GM19035 (cell line): ENCODE measurements around the gene EMC9.

ENCODE experiments used
- ATAC-seq: cut with Tn5 transposase; IDR thresholded peaks from one replicate; pipeline ENCODE4 v1.9.1; 2021; ENCODE audit not compliant: unreplicated experiment

The EMC9 gene, protein sequence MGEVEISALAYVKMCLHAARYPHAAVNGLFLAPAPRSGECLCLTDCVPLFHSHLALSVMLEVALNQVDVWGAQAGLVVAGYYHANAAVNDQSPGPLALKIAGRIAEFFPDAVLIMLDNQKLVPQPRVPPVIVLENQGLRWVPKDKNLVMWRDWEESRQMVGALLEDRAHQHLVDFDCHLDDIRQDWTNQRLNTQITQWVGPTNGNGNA

DNA sequence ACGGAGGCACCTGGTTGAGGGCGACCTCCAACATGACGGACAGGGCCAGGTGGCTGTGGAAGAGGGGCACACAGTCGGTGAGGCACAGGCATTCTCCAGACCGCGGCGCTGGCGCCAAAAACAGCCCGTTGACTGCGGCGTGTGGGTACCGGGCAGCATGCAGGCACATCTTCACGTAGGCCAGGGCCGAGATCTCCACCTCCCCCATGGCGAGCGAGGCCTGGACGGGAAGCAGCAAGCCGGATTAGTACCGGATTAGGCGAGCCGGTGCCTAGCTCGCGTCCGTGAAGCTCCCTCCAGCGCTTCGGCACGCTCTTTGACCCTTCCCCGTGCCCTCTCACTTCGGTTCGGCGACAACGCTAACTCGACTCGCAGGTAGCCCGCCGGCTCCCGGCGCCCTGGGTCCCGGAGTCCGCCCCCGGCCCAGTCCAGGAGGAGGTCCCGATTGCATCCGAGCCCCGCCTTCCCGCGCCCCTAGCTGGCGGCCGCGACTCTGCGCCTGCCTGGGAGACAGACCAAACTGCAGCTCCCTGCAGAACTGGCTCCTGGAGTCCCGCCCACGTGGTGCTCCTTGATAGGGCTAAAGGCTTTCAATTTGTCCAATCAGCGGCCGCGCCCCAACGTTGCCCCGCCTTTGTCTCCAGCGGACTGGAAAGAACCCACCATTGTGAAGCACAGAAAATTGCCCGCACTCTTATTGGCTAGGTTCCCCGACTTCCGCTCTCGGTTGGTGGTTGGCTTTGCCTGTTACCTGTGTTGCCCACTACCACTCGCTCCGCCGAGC, at the start of gene EMC9:
EMC9 (minus strand) TSS at position 495 of the 784 bp plus-strand sequence; CDS start at position 208, 287 bp downstream.
- ATAC-seq: peak; percentile 83

DNA sequence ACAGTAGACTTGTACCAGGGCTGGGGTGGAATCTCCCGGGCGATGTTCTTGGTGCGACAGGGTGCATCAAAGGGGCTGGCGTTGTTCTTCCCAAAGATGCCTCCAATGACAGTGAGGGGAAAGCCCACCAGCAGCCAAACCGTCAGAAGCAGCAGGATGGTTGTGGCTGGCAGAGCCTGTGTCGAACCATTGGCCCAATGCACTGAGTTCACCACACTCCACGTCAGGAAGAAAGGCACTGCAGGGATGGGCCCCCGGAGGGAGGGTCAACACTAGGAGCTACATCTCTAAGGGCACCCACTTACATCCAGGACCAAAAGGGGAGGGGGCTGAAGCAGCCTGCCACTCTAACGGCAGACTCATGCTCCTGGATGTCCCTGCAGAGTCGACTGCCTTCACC, 49.0 kb upstream of the EMC9 start:
- ATAC-seq: no peak

DNA sequence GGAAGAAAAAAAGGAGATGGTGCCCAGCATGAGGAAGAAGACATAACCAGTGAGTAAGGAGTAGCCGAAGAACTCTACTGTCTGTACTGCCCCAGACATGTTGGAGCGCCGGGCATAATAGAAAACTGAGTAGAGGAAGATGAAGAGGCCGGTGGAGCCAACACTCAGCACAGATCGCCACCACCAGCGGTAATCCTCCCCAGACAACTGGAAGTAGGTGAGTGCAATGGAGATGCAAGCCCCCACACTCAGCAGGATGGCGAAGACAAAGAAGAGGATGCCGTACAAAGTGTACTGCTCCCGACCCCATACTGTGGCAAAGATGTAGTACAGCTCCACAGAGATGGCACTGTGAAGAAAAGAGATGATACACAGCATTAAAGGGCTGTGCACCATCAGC, 48.1 kb upstream of the EMC9 start:
- no peak for ATAC-seq

DNA sequence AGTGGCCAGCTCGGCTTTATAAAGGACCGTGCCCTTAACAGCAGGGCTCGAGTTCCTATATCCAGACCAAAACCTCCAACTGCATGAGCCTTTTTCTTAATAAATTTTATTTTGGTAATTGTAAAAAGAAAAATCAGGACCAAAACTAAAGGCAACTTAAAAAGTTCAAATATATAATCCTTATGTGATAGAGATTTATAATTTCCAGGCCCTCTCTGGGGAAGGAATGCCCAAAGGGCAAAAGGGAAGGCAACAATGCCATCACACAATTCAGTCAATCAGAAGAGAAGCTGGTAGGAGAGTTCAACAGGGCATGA, 47.6 kb upstream of the EMC9 start:
- no peak for ATAC-seq

DNA sequence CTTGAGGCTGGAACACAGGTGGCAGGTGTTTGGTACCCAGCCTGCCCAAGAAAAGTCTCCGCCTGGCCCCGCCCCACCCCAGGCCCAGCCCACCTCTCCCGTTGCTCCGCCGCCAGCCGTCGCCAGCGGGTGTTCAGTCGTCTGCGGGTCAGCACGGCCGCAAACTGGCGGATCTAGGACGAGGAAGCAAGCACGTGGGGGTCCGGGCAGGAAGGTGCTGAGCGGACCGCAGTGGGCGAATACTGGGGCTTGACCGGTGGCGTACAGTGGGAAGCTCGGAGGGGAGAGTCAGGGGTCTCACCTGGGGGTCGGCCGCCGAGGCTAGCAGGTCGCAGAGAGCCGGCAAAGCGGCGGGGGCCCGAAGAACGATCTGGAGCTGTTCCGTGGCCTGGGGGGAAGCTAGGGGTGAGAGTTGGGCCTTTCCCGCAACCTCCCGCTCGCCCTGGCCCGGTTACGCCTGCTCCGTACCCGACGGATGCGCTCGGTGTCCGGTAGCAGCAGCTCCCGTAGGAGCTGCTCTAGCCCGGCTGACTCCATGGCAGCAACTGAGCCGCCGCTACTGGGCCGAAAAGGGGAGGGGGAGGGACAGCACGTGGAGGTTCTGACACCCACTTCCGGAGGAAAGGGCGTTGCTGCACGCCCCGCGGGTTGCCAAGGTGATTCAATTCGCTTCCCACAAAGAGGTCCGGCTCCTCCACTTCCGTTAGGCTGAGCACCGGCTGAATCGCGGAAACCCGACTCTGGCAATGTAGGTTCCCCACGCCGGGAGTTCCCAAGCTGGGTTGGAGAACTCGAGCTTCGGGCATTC, 47.1 kb upstream of the EMC9 start, which contains the start of gene IPO4:
IPO4 (minus strand) TSS at position 566 of the 808 bp plus-strand sequence; CDS start at position 537, 29 bp downstream.
- ATAC-seq: peak; percentile 83

DNA sequence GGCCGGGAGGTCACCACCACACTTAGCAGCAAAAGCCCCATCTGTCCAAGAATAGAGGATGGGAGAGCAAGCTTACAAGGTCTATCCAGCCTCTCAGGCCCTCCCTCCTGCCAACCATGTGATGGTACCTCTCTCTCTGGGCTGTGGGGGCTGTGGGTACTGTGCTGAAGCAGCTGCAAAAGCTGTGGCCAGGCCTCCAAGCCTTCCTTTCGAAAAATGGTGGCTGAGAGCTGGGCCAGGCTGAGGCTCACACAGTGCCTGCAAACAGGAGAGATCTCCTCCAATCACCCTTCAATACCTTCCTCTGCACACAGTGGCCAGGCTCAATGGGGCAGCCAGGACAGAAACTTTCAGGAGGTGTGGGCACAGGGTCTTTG, 46.1 kb upstream of the EMC9 start:
- no peak for ATAC-seq

DNA sequence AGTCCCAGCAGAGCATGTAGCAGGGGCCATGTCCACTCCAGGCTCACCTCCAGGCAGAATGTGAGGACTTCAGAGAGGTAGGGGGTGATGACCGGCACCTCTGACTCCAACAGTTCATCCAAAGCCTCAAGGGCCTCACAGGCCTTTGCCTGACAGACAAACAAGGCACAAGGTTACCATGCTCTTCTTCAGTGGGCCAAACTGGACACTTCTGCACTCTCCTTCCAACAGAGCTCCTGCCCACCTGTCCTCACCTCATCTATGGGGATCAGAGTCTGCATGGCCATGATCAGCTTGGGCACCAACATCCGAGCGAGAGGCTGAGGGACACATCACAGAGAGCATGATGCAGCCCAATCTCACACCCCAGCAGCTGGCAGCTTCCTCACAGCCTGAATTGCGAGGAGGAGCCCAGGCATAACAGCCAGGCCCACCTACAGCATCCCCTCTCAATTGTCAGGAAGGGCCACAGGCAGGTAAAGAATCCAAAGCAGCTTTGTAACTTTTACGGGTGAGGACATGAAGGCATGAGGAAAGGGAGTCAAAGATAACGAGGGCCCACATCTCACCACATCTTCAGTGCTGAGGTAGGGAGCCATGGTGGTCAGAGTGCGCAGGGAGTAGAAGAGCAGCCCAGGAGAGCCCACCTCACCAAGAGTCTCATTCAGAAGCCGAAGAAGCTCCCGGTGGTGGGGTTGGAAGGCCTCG, 45.6 kb upstream of the EMC9 start:
- ATAC-seq: no peak

DNA sequence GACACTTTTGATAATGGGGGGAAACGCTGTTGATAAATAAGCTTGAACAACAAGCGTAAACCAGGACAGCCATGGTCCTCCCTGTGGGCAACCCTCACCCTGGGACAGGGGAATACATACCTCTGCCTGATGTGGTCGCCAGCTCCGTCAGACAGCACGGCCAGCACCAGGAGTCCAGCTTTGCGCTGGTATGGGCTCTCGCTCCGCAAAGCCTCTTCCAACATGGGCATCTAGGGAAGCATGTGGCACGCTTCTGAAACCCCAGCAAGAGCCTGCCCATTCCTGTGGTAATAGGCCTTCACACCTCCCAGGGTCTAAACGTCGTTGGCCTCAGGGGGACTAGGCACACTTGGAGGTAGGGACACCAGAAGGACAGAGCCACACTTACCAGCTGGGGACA, 44.4 kb upstream of the EMC9 start:
- ATAC-seq: no peak

DNA sequence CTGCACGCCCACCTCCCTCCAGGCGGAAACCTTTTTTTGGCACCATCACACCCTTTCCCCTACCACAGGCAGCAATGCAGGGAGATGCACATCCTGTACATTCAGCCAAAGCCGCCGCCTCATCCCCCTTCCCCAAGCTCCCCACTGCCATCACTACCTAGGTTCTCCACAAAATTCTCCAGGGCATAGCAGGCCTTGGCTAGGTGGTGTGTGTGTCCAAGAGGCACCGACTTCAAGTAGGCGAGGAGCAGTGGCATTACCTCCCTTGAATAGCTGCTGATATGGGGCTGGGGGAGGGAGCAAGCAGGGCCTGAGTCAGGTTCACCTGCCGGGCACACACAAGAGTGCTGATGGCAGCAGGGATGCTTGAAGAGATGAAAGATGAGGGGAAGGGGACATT, 43.6 kb upstream of the EMC9 start:
- no peak for ATAC-seq

DNA sequence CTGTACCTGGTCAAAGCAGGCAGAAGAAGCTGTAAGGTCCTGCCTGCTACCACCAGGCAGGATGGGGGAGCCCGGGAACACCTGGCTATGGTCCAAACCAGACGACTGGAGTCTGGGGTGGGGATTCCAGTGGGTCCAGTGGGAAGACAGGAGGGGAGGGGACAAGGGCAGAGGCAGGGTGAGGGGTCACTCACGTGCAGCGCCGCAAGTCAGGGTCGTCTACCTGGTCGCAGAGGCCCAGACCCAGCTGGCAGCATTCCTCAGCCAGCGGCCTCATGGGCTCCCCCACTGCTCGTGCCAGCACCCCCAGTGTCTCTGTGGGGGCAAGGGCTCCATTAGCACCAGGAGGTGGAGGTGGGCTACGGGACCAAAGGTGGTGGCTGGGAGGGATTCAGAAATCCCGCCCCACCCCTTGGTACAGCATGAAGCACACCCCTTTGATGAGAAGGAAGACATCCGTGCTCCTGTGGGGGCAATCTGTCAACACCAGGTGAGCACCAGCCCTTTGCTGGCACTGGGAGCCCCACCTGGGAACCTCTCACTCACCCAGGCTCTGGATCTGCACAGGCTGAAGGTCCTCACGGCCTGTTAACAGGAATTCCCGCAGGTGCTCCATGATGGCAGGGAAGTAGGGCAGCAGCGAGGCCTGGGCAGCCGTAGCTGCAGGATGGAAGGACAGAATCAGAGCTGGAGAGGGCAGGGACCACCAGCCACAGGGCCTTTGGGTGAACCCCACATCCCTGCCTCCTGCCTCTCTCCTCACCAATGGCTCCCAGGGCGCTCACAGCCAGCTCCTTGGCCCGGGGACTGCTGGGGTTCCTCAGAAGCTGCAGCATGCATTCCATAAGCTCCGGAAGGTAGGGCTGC, 42.9 kb upstream of the EMC9 start:
- no peak for ATAC-seq

DNA sequence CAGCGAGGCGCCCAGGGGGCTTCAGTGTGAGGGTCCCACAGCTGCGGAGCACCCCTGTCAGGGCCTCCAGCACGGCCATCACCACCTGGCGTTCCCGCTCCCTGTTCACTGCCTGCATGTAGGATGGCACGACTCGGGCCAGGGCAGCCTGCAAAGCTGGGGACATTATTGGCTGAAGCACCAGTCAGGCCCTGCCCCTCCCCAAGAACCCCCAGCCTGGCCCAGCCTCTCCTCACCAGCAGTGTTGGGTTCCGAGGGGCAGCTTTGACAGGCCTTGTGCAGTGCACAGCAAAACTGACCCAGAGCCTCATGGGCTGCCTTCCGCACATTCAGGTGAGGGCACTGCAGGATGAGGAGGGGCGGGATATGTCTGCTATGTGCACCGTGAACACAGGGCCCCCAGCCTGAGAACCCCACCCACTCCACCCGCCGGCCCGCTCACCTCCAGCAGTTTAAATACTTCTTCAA, 41.7 kb upstream of the EMC9 start:
- no peak for ATAC-seq

DNA sequence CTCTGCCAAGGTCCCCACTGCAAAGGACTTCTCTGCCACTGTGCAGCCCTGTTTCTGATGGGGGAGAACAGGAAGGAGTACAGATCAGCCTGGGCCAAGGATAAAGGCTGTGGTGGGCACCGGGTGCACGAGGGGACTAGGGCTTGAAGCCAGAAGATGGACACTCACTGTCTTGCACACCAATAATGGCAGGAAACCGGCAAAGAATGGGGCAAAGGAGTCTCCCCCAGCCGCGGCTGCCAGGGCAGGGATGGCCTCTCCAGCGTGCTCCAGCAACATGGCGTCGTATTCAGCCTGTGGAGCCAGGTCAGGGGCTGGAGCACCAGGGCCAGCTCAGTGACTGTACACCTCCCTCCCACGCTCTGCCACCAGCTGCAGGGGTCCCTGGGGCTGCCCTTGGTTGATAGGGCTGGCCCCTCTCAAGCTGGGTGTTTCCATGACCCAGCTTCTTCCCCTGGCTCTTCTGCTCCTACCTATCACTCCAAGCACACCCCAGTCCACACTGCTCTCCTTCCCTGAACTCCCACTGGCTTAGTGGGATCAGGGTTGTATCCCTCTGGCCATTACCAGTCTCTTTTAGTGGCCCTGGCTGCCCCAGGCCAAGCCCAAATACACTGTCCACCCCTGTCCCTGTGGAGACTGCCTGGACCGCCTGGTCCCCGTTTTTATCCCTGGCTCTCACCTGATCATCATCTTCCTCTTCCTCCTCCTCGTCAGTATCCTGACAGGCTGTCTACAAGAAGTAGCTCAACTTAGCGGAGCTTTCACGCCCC, 40.9 kb upstream of the EMC9 start:
- ATAC-seq: no peak

DNA sequence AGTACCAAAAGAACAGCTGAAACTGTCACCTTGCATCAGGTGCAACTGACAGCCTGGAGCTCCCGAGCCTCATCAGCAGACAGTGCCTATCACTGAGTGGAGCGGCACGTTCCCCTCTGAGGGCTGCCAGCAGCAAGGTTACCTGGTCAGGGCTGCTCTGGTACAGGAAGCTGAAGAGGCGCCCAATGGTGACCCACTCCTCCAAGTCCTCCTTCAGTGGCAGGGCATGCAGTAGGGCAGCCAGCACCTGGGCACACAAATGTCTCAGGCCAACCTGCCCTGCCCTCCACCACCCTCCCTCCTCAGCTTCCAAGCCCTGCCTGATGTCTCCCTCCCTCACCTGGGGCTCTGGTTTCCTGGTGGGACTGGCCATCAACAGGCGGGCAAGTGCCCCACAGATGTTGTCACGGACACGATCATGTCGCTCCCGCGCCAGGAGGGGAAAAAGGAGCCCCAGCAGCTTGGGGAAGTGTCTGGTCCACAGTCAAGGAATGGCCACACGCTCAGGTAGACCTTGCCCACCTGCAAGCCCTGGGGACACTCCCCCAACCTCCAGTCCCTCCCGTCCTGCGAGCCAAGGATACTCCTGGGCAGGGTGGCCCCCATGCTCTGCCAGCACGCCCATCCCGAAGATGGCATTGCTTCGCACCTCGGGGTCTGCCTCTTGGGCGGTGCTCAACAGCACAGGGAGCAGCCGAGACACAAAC, 40.1 kb upstream of the EMC9 start:
- no peak for ATAC-seq

DNA sequence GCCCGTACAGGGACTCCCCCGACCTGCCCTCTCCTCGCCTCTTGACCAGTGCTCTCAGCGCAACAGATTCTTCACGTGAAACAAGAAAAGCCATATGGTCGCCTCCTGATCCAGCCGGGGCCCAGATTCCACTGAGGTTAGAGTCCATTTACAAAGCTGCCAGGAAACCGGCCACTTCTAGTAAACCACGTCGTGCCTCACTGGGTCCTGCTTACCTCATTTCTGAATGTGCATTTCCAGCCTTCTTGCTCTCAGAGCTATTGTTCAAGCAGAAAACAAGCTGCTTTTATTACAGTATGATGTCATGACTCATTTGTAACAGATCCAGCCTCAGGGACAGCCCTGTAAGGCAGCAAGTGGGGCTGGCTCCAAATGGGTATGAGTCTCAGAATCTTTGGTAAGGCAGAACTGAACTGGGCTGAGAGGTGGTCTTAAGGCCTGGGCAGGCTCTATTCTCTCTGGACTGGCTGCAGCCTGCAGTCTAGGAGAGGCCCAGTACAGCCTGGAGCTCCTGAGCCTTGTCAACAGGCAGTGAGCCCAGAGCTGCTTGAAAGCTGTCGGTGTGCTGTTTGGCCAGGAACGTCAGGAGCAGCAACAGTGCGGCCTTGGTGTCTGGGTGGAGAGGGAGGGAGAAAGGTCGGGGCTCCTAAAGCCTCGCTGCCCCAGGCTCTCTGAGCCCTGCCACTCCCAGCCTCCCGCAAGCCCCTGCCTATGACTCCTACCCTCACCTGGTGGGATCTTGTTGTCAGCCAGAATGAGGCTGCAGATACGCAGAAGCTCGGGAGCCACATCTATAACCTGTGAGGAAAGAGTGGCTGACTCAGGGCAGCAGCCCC, 38.8 kb upstream of the EMC9 start:
- no peak for ATAC-seq

DNA sequence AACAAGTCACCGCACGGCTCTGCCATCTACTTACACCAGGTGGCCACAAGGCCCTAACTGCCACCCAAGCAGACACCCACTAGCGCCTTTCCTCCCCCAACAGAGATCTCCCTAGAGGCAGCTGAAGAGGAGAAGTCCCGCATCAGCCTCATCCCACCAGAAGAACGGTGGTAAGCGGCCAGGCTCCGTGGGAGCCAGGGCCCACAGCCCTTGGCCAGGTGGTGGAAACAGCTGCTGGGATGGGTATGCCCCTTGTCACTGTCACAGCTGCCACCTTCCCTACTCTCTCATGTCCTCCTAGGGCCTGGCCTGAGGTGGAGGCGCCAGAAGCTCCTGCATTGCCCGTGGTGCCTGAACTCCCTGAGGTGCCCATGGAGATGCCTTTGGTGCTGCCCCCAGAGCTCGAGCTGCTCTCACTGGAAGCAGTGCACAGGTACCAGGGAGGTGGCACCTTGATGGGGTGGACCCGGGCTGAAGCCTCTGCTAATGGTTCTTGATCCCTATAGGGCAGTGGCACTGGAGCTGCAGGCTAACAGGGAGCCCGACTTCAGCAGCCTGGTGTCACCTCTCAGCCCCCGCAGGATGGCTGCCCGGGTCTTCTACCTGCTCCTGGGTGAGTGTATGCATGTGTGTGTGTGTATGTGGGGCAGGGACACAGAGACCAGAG, 38.0 kb upstream of the EMC9 start:
- no peak for ATAC-seq

DNA sequence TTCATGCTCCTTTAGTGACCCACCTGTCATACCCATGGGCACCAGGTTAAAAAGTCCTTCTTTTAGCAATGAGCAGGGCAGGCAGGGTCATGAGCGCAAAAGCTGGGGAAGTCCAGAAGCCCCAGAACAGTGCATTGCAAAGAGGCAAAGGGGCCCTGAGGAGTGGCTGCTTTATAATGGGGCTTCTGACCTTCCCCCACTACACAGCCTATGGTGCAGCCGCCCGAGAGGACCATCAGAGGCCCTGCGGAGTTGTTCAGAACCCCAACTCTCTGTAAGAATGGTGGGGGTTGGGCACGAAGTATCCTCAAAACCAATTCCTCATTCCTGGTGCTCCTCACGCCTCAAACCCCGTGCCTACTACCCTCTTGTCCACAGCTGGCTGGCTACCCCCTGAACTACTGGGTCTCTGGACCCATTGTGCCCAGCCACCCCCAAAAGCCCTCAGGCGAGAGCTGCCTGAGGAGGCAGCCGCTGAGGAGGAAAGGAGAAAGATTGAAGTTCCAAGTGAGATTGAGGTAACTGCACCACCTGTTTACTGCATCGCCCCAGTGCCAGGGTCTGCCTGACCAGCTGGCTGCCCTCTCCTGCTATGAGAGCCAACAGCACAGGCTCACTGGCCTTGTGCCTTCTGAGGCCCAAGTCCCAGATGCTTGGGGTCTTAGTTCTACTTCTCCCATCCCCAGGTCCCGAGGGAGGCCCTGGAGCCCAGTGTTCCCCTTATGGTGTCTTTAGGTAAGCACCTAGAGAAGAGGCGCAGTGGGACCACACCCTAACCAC, 37.2 kb upstream of the EMC9 start:
- no peak for ATAC-seq

DNA sequence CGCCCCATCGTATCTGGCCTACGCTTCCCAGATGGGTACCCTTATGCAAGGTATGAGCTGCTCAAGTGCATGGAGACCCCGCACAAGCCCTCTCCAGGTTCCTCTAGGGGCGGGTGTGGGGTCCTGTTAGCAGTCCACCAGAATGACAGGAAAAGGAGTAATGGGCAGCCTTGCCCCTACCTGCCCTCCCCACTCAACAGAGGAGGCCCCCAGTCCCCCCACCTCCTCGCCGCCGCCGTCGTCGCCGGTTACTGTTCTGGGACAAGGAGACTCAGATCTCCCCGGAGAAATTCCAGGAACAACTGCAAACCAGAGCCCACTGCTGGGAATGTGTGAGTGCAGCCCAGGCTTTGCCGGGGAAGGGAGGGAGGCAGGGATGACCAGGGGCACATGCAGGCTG, 36.5 kb upstream of the EMC9 start:
- ATAC-seq: no peak
